Neural cell (in vitro differentiated cells): ENCODE data around the gene OPN1LW.

Source experiments
- CTCF ChIP-seq: fragments of 450-650 bp; IDR thresholded peaks from 2 replicates; pipeline ENCODE4 v1.5.1; 2014; ENCODE audit warnings: antibody characterized with exemption, mild to moderate bottlenecking, moderate library complexity; ENCODE audit not compliant: poor library complexity, severe bottlenecking
- EP300 ChIP-seq: fragments of 450-650 bp; conservative IDR thresholded peaks from 2 replicates; pipeline ENCODE4 v1.6.1; 2014; ENCODE audit warnings: antibody characterized with exemption, mild to moderate bottlenecking, moderate library complexity; ENCODE audit not compliant: poor library complexity, severe bottlenecking
- EZH2 ChIP-seq: fragments of 200-600, 300-800 bp; shearing (Covaris generic), sonication (generic); IDR thresholded peaks from 2 replicates; pipeline ENCODE4 v1.6.1; 2014; ENCODE audit warnings: antibody characterized with exemption, low read length, borderline replicate concordance, mild to moderate bottlenecking; ENCODE audit not compliant: insufficient read depth, poor library complexity, severe bottlenecking
- MXI1 ChIP-seq: fragments of 450-650 bp; conservative IDR thresholded peaks from 2 replicates; pipeline ENCODE4 v1.6.1; 2014; ENCODE audit warnings: antibody characterized with exemption, mild to moderate bottlenecking; ENCODE audit not compliant: poor library complexity, severe bottlenecking
- POLR2AphosphoS5 ChIP-seq: IDR thresholded peaks from 2 replicates; pipeline ENCODE4 v1.6.1; 2012
- RAD21 ChIP-seq: fragments of 450-650 bp; conservative IDR thresholded peaks from 2 replicates; pipeline ENCODE4 v1.6.1; 2014; ENCODE audit warnings: antibody characterized with exemption, mild to moderate bottlenecking, moderate library complexity
- REST ChIP-seq: IDR thresholded peaks from 2 replicates; pipeline ENCODE4 v1.6.1; 2012; ENCODE audit warnings: borderline replicate concordance
- SMC3 ChIP-seq: fragments of 450-650 bp; conservative IDR thresholded peaks from 2 replicates; pipeline ENCODE4 v1.6.1; 2014; ENCODE audit warnings: antibody characterized with exemption, mild to moderate bottlenecking, moderate library complexity; ENCODE audit not compliant: poor library complexity
- TAF1 ChIP-seq: IDR thresholded peaks from 2 replicates; pipeline ENCODE4 v1.6.1; 2012; ENCODE audit warnings: low read depth

- TF ChIP-seq TAF1 (no peak), CTCF (peak; percentile 27), REST (no peak), EP300 (no peak), EZH2 (no peak), MXI1 (no peak), POLR2AphosphoS5 (peak; percentile 66), RAD21 (no peak), SMC3 (no peak)
These were observed 46.9 kb upstream of the OPN1LW start for GRCh38 chrX:154097003-154097588.
